A673 (cell line): ENCODE results near the gene PRKD3. TPM values are rescaled to one million over a fixed set of nuclear protein-coding genes. Genes with fewer than 3 reads are reported as not detected.

Experiments
- BruUV-seq: library from RNA; stranded (reverse); fragments of 400-500 nt; replicated peaks from 2 replicates; lab custom pipeline; 2021; lab: Mats Ljungman, UMichigan
- CTCF ChIA-PET: fragments of 300-600 bp; sonication (Branson Sonifier 250); formaldehyde crosslinking; loops from one replicate; lab custom pipeline; 2022; ENCODE audit warnings: antibody characterized with exemption; lab: Charles Lee
- POLR2A ChIA-PET: fragments of 300-600 bp; sonication (Branson Sonifier 250); formaldehyde crosslinking; loops from one replicate; lab custom pipeline; 2022; ENCODE audit warnings: antibody characterized with exemption; ENCODE audit not compliant: low non-redundant PET; lab: Charles Lee
- DNase-seq: peaks from one replicate; pipeline ENCODE4 v3.0.0-alpha.2; 2015; ENCODE audit warnings: low spot score
- H3K27ac ChIP-seq: fragments of 200-600 bp; sonication (generic); 2 replicates; pipeline ENCODE4 v1.5.1; 2016; ENCODE audit warnings: mixed run types, low read depth, mild to moderate bottlenecking, mixed read lengths, antibody characterized with exemption, low read length; ENCODE audit not compliant: poor library complexity, severe bottlenecking
- H3K27me3 ChIP-seq: fragments of 200-600 bp; sonication (generic); replicated peaks from 2 replicates; pipeline ENCODE4 v1.6.1; 2017; ENCODE audit warnings: mixed run types, low read depth, mild to moderate bottlenecking, mixed read lengths, antibody characterized with exemption, low read length; ENCODE audit not compliant: insufficient read depth, poor library complexity
- H3K36me3 ChIP-seq: fragments of 200-600 bp; sonication (generic); 2 replicates; pipeline ENCODE4 v1.6.1; 2016; ENCODE audit warnings: mixed run types, mild to moderate bottlenecking, mixed read lengths, antibody characterized with exemption, low read length; ENCODE audit not compliant: insufficient read depth, poor library complexity, severe bottlenecking
- H3K4me1 ChIP-seq: fragments of 200-600 bp; sonication (generic); 2 replicates; pipeline ENCODE4 v1.6.1; 2017; ENCODE audit warnings: mixed run types, mild to moderate bottlenecking, mixed read lengths, antibody characterized with exemption, low read length; ENCODE audit not compliant: insufficient read depth, poor library complexity, severe bottlenecking
- H3K4me3 ChIP-seq: fragments of 200-600 bp; sonication (generic); 2 replicates; pipeline ENCODE4 v1.5.1; 2016; ENCODE audit warnings: low read depth, mixed run types, mild to moderate bottlenecking, mixed read lengths, low read length; ENCODE audit not compliant: poor library complexity, severe bottlenecking
- H3K9me3 ChIP-seq: fragments of 200-600 bp; sonication (generic); 2 replicates; pipeline ENCODE4 v1.6.1; 2016; ENCODE audit warnings: mixed run types, low read depth, mild to moderate bottlenecking, mixed read lengths, antibody characterized with exemption, low read length; ENCODE audit not compliant: poor library complexity, severe bottlenecking
- CTCF ChIP-seq: fragments of 300-800, 200-600 bp; sonication (generic); conservative IDR thresholded peaks from 2 replicates; pipeline ENCODE4 v1.5.1; 2017; ENCODE audit warnings: low read depth, mild to moderate bottlenecking, antibody characterized with exemption, low read length, moderate library complexity, mixed read lengths
- EZH2 ChIP-seq: fragments of 200-600 bp; sonication (generic); IDR thresholded peaks from 2 replicates; pipeline ENCODE4 v1.6.1; 2017; ENCODE audit warnings: borderline replicate concordance, low read depth, mild to moderate bottlenecking, mixed read lengths, antibody characterized with exemption, low read length; ENCODE audit not compliant: poor library complexity, severe bottlenecking
- intact Hi-C: fragments of 100-400 bp; cut with micrococcal nuclease; formaldehyde crosslinking; loops from one replicate; pipeline ENCODE4 v1.10.0; 2022; ENCODE audit not compliant: unreplicated experiment
- total RNA-seq: library from RNA; stranded (reverse); gene quantifications from 2 replicates; pipeline ENCODE4 v1.2.3, GENCODE V29; 2021

Gene PRKD3
- total RNA-seq, 1 experiment from 2014 or later: 53.1 TPM

GRCh38 chr2:37281916-37282315 is 42.7 kb downstream of the PRKD3 start:
- CTCF ChIA-PET: no interaction called here
- POLR2A ChIA-PET: no interaction called here
- no peaks in the 10 kb centered on the region for H3K9me3 ChIP-seq
- TF ChIP-seq CTCF: peak; percentile 43; the same call in 1 of the 2 replicates
- no peak for TF ChIP-seq EZH2
- no TSS peak for BruUV-seq
- H3K4me3 ChIP-seq: no peak overlapping the region
- H3K4me1 ChIP-seq: peaks cover 4% of the 10 kb centered on the region
- intact Hi-C loops: no loop called here
- peaks cover 53% of the 10 kb centered on the region for H3K36me3 ChIP-seq
- H3K27ac ChIP-seq: no peak overlapping the region
- no peak for DNase-seq
- H3K27me3 ChIP-seq: no peaks in the 10 kb centered on the region

- POLR2A ChIA-PET: no interaction called here
- H3K4me1 ChIP-seq: no peaks in the 10 kb centered on the region
- TF ChIP-seq EZH2 (no peak), CTCF (no peak)
- no TSS peak for BruUV-seq
- H3K4me3 ChIP-seq: no peak overlapping the region
- no peak overlapping the region for H3K27ac ChIP-seq
- intact Hi-C loops: no loop called here
- peaks cover 63% of the 10 kb centered on the region for H3K36me3 ChIP-seq
- CTCF ChIA-PET: no interaction called here
- H3K9me3 ChIP-seq: no peaks in the 10 kb centered on the region
- no peaks in the 10 kb centered on the region for H3K27me3 ChIP-seq
- no peak for DNase-seq
These were observed 48.3 kb downstream of the PRKD3 start for GRCh38 chr2:37276291-37276690.

Other genes with a start within 250 kb of the PRKD3 start
- gene HEATR5B, start 240.5 kb downstream of the PRKD3 start, total RNA-seq: 13.1 and 15.0 TPM in 2 replicates
- gene GPATCH11, start 240.3 kb downstream of the PRKD3 start, total RNA-seq: 15.3 and 15.6 TPM in 2 replicates
- 64.4 and 68.4 TPM in 2 replicates for gene EIF2AK2, start 167.9 kb downstream of the PRKD3 start, total RNA-seq
- gene SULT6B1, start 136.2 kb downstream of the PRKD3 start, total RNA-seq: not detected in 2 replicates
- 56.9 and 61.8 TPM in 2 replicates for gene CEBPZOS, start 128.3 kb downstream of the PRKD3 start, total RNA-seq
- 90.1 and 98.9 TPM in 2 replicates for gene CEBPZ, start 93.2 kb downstream of the PRKD3 start, total RNA-seq
- 21.1 and 25.0 TPM in 2 replicates for gene NDUFAF7, start 93.2 kb downstream of the PRKD3 start, total RNA-seq
- gene QPCT, start 19.8 kb upstream of the PRKD3 start, total RNA-seq: 2.2 and 4.2 TPM in 2 replicates